HEK293 (cell line): ENCODE data around the gene HSFX4.
"Not testable (repeated sequence)": the region's sequence is repeated elsewhere in the genome, so short reads cannot be mapped to it uniquely, and the experiment has no call there.

ENCODE experiments used
- CTCF ChIA-PET: fragments of 350-600 bp; formaldehyde crosslinking; extraction: SDS; loops from one replicate; lab custom pipeline; 2021; ENCODE audit warnings: antibody characterized with exemption; lab: Yijun Ruan, JAX
- POLR2A ChIA-PET: fragments of 300-600 bp; formaldehyde crosslinking; extraction: SDS; loops from one replicate; lab custom pipeline; 2020; ENCODE audit warnings: antibody characterized with exemption, inconsistent platforms; lab: Yijun Ruan, JAX
- H3K27ac ChIP-seq: fragments of 200-500 bp; sonication (Bioruptor generic); 2 replicates; pipeline ENCODE4 v1.5.1; 2014; ENCODE audit warnings: low read depth, low read length, control low read depth, inconsistent platforms; ENCODE audit errors: extremely low read depth
- H3K36me3 ChIP-seq, 2 experiments: fragments of 200-500 bp in 1 of 2; sonication (Bioruptor generic) in 1 of 2; 1 replicate in 1 of 2; 2 replicates in 1 of 2; pipeline ENCODE4 v1.5.1; 2014 to 2017; ENCODE audit warnings: inconsistent platforms in 2 of 2, low read length in 2 of 2; ENCODE audit not compliant: control insufficient read depth in 2 of 2, insufficient read depth in 1 of 2
- H3K4me1 ChIP-seq: fragments of 200-500 bp; sonication (Bioruptor generic); 2 replicates; pipeline ENCODE4 v1.5.1; 2014; ENCODE audit warnings: mild to moderate bottlenecking, low read length, inconsistent platforms; ENCODE audit not compliant: control insufficient read depth, insufficient read depth
- H3K4me3 ChIP-seq: 2 replicates; pipeline ENCODE4 v1.5.1; 2011; ENCODE audit warnings: low read depth, mild to moderate bottlenecking, control low read depth, low read length, moderate library complexity
- H3K9me3 ChIP-seq: fragments of 200-500 bp; sonication (Bioruptor generic); 2 replicates; pipeline ENCODE4 v1.5.1; 2014; ENCODE audit warnings: low read depth, low read length, inconsistent platforms; ENCODE audit not compliant: control insufficient read depth, insufficient read depth
- EGR2 ChIP-seq: fragments of 450-650 bp; formaldehyde crosslinking; IDR thresholded peaks from 2 replicates; pipeline ENCODE4 v1.5.1; 2016; ENCODE audit warnings: low read depth, missing biosample characterization, missing genetic modification characterization
- KLF8 ChIP-seq: fragments of 450-650 bp; formaldehyde crosslinking; IDR thresholded peaks from 2 replicates; pipeline ENCODE4 v1.5.1; 2016; ENCODE audit warnings: missing biosample characterization, missing genetic modification characterization
- KLF9 ChIP-seq: fragments of 450-650 bp; formaldehyde crosslinking; IDR thresholded peaks from 2 replicates; pipeline ENCODE4 v1.5.1; 2016; ENCODE audit warnings: missing biosample characterization, missing genetic modification characterization, low read depth
- MEIS1 ChIP-seq: sonication (generic); formaldehyde crosslinking; IDR thresholded peaks from 2 replicates; pipeline ENCODE4 v1.8.1; 2022; ENCODE audit warnings: missing genetic modification reagents, mild to moderate bottlenecking, borderline replicate concordance
- PRDM1 ChIP-seq: fragments of 450-650 bp; formaldehyde crosslinking; IDR thresholded peaks from 2 replicates; pipeline ENCODE4; 2016; ENCODE audit warnings: missing biosample characterization, missing genetic modification characterization
- ZFHX2 ChIP-seq: fragments of 450-650 bp; formaldehyde crosslinking; conservative IDR thresholded peaks from 2 replicates; pipeline ENCODE4 v1.5.1; 2016; ENCODE audit warnings: missing biosample characterization, missing genetic modification characterization
- ZNF155 ChIP-seq: fragments of 450-650 bp; formaldehyde crosslinking; IDR thresholded peaks from 2 replicates; pipeline ENCODE4 v1.5.1; 2016; ENCODE audit warnings: missing biosample characterization, missing genetic modification characterization
- ZNF366 ChIP-seq: fragments of 450-650 bp; formaldehyde crosslinking; conservative IDR thresholded peaks from 2 replicates; pipeline ENCODE4 v1.5.1; 2016; ENCODE audit warnings: missing biosample characterization, missing genetic modification characterization
- ZNF560 ChIP-seq: fragments of 450-650 bp; formaldehyde crosslinking; IDR thresholded peaks from 2 replicates; pipeline ENCODE4 v1.5.1; 2017; ENCODE audit warnings: missing biosample characterization, missing genetic modification characterization, borderline replicate concordance
- ZNF571 ChIP-seq: fragments of 450-650 bp; formaldehyde crosslinking; IDR thresholded peaks from 2 replicates; pipeline ENCODE4 v1.5.0; 2017; ENCODE audit warnings: missing biosample characterization, missing genetic modification characterization
- ZNF610 ChIP-seq: fragments of 450-650 bp; formaldehyde crosslinking; IDR thresholded peaks from 2 replicates; pipeline ENCODE4 v1.5.1; 2016; ENCODE audit warnings: missing biosample characterization, missing genetic modification characterization, borderline replicate concordance
- ZNF654 ChIP-seq: fragments of 450-650 bp; formaldehyde crosslinking; IDR thresholded peaks from 2 replicates; pipeline ENCODE4 v1.5.1; 2016; ENCODE audit warnings: low read depth, missing biosample characterization, missing genetic modification characterization
- TF ChIP-seq, protein P1 (sequence below): fragments of 450-650 bp; formaldehyde crosslinking; IDR thresholded peaks from 2 replicates; pipeline ENCODE4 v1.5.1; 2016; ENCODE audit warnings: missing biosample characterization, missing genetic modification characterization
- TF ChIP-seq, protein P2 (sequence below): fragments of 450-650 bp; IDR thresholded peaks from 2 replicates; pipeline ENCODE4 v1.5.1; 2018; ENCODE audit warnings: missing biosample characterization, missing genetic modification characterization
- TF ChIP-seq, protein P3 (sequence below): fragments of 450-650 bp; IDR thresholded peaks from 2 replicates; pipeline ENCODE4 v1.5.1; 2018; ENCODE audit warnings: missing biosample characterization, mild to moderate bottlenecking, missing genetic modification characterization
- TF ChIP-seq, protein P4 (sequence below): fragments of 450-650 bp; formaldehyde crosslinking; conservative IDR thresholded peaks from 2 replicates; pipeline ENCODE4 v1.5.1; 2016; ENCODE audit warnings: low read depth, missing biosample characterization, missing genetic modification characterization

Gene HSFX4

DNA sequence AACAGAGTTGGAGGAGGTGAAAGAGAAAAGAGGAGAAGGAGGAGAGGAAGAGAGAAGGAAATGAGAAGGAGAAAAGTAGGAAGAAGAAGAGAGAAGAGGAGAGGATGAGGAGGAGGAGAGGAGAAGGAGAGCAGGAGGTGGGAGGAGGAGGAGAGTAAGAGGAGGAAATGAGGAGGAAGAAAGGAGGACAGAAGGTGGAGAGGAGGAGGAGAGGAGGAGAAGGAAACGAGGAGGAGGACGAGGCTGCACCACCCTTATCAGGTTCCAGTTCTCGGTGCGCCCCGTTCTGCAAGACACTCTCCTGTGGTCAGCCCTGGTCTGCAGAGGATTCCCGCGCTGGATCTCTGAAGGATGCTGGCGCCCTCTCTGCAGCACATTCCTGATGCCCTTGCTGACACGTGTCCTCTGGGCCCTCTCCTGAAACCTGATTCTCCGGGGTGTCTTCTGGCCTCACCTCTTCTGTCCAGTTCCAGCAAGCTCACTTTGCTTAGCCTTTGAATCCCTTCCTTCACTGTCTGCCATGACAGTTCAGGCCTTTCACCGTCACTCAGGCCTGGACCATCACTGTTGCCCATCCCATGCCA, 15.8 kb downstream of the HSFX4 start:
- H3K4me1 ChIP-seq, CTCF ChIA-PET, H3K9me3 ChIP-seq, H3K4me3 ChIP-seq, POLR2A ChIA-PET, H3K27ac ChIP-seq: not testable (repeated sequence)
- TF ChIP-seq ZNF366 (tag by site-specific recombination) (peak; percentile 72), ZFHX2 (tag by site-specific recombination) (0 out of 2 replicates have a peak, but pooled peaks have one; percentile 34), PRDM1 (tag by site-specific recombination) (0 out of 2 replicates have a peak, but pooled peaks have one; percentile 2), EGR2 (tag by site-specific recombination) (peak; percentile 62; the same call in 1 of the 2 replicates)
- peaks cover 0 to 49% of the 10 kb centered on the region in 2 experiments; a peak in 2 of 3 replicates for H3K36me3 ChIP-seq

DNA sequence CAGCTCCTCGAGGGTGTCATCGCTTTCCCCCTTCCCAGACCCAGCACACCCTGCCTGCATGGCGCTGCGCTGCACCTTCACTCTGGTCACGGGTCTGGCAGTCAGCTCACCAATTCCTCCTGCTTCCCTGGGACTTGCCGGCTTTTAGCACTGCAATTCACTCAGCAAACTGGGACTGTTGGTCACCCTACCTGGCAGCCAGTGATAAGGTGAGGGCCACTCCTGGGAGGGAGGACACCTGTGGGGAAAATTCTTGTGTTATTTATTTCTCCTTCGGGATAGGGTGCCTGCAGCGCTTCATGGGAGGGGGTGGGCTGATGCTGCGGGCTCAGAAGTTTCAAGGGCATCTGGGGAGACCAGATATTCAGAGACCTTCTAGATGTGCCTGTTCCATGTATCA, 16.4 kb downstream of the HSFX4 start:
- H3K4me1 ChIP-seq, H3K27ac ChIP-seq, CTCF ChIA-PET, H3K4me3 ChIP-seq, H3K9me3 ChIP-seq, POLR2A ChIA-PET: not testable (repeated sequence)
- H3K36me3 ChIP-seq, result peaks cover 0 to 49% of the 10 kb centered on the region in 2 experiments; a peak in 2 of 3 replicates

DNA sequence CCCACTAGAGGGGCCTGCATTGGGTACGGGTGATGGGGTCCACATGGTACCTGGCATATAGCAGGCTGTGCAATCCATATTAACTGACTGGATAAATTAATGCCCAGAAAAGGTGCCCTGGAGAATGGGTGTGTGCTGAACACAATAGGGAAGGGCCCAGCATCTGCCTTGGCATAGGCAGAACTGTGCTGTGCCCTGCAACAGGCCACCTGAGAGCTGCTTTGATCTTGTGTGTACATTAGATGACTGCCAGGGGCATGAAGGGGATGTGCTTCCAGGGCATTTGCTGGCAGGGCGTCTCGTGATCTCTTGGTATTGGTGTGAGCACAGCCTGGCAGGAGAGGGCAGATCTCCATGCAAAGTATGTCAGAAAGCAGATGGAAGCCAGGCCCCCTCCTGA, 17.6 kb downstream of the HSFX4 start:
- POLR2A ChIA-PET, H3K9me3 ChIP-seq, H3K27ac ChIP-seq, CTCF ChIA-PET, H3K4me3 ChIP-seq, H3K4me1 ChIP-seq: not testable (repeated sequence)
- H3K36me3 ChIP-seq, result peaks cover 0 to 52% of the 10 kb centered on the region in 2 experiments; a peak in 2 of 3 replicates

DNA sequence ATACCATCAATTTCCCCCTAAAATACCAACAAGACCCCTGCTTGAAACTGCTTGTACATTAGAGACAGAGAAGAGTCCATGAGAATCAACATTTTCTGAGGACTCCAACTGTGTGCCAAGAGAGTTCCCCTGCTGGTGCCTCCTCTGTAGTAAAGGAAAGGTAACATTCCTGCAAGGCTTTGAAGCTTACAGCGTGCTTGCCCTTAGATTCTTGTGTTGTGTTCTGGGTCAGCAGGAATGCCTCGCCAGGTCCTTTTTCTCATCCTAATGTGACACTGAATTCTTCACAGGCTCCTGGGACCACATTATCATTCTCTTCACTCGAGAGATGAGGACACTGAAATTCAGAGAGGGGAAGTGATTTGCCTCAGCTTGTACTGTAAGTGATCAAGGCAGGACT, 18.6 kb downstream of the HSFX4 start:
- peaks cover 0 to 52% of the 10 kb centered on the region in 2 experiments; a peak in 2 of 3 replicates for H3K36me3 ChIP-seq
- POLR2A ChIA-PET, result no interaction called here
- H3K4me3 ChIP-seq, result no peak overlapping the region
- no peaks in the 10 kb centered on the region for H3K9me3 ChIP-seq
- H3K27ac ChIP-seq, result no peak overlapping the region
- CTCF ChIA-PET, result interaction anchor here (1.5 to 3.6 kb wide), 2 partner anchors 8 to 733 kb away, joined by 3 to 11 read pairs; no protein-coding TSS in a partner anchor
- no peaks in the 10 kb centered on the region for H3K4me1 ChIP-seq
- TF ChIP-seq, protein P1, sequence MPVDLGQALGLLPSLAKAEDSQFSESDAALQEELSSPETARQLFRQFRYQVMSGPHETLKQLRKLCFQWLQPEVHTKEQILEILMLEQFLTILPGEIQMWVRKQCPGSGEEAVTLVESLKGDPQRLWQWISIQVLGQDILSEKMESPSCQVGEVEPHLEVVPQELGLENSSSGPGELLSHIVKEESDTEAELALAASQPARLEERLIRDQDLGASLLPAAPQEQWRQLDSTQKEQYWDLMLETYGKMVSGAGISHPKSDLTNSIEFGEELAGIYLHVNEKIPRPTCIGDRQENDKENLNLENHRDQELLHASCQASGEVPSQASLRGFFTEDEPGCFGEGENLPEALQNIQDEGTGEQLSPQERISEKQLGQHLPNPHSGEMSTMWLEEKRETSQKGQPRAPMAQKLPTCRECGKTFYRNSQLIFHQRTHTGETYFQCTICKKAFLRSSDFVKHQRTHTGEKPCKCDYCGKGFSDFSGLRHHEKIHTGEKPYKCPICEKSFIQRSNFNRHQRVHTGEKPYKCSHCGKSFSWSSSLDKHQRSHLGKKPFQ (tag by site-specific recombination), result no peak
- TF ChIP-seq MEIS1 (CRISPR knock-in tag) (no peak), ZNF560 (tag by site-specific recombination) (no peak), ZNF571 (tag by site-specific recombination) (no peak), ZNF654 (tag by site-specific recombination) (no peak), KLF8 (tag by site-specific recombination) (no peak), KLF9 (tag by site-specific recombination) (no peak), EGR2 (tag by site-specific recombination) (no peak), ZNF610 (tag by site-specific recombination) (no peak), ZNF155 (tag by site-specific recombination) (no peak)
- TF ChIP-seq, protein P2, sequence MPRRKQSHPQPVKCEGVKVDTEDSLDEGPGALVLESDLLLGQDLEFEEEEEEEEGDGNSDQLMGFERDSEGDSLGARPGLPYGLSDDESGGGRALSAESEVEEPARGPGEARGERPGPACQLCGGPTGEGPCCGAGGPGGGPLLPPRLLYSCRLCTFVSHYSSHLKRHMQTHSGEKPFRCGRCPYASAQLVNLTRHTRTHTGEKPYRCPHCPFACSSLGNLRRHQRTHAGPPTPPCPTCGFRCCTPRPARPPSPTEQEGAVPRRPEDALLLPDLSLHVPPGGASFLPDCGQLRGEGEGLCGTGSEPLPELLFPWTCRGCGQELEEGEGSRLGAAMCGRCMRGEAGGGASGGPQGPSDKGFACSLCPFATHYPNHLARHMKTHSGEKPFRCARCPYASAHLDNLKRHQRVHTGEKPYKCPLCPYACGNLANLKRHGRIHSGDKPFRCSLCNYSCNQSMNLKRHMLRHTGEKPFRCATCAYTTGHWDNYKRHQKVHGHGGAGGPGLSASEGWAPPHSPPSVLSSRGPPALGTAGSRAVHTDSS (tag by site-specific recombination), result no peak
- TF ChIP-seq, protein P3, sequence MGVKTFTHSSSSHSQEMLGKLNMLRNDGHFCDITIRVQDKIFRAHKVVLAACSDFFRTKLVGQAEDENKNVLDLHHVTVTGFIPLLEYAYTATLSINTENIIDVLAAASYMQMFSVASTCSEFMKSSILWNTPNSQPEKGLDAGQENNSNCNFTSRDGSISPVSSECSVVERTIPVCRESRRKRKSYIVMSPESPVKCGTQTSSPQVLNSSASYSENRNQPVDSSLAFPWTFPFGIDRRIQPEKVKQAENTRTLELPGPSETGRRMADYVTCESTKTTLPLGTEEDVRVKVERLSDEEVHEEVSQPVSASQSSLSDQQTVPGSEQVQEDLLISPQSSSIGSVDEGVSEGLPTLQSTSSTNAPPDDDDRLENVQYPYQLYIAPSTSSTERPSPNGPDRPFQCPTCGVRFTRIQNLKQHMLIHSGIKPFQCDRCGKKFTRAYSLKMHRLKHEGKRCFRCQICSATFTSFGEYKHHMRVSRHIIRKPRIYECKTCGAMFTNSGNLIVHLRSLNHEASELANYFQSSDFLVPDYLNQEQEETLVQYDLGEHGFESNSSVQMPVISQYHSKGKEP, result no peak
- TF ChIP-seq, protein P4, sequence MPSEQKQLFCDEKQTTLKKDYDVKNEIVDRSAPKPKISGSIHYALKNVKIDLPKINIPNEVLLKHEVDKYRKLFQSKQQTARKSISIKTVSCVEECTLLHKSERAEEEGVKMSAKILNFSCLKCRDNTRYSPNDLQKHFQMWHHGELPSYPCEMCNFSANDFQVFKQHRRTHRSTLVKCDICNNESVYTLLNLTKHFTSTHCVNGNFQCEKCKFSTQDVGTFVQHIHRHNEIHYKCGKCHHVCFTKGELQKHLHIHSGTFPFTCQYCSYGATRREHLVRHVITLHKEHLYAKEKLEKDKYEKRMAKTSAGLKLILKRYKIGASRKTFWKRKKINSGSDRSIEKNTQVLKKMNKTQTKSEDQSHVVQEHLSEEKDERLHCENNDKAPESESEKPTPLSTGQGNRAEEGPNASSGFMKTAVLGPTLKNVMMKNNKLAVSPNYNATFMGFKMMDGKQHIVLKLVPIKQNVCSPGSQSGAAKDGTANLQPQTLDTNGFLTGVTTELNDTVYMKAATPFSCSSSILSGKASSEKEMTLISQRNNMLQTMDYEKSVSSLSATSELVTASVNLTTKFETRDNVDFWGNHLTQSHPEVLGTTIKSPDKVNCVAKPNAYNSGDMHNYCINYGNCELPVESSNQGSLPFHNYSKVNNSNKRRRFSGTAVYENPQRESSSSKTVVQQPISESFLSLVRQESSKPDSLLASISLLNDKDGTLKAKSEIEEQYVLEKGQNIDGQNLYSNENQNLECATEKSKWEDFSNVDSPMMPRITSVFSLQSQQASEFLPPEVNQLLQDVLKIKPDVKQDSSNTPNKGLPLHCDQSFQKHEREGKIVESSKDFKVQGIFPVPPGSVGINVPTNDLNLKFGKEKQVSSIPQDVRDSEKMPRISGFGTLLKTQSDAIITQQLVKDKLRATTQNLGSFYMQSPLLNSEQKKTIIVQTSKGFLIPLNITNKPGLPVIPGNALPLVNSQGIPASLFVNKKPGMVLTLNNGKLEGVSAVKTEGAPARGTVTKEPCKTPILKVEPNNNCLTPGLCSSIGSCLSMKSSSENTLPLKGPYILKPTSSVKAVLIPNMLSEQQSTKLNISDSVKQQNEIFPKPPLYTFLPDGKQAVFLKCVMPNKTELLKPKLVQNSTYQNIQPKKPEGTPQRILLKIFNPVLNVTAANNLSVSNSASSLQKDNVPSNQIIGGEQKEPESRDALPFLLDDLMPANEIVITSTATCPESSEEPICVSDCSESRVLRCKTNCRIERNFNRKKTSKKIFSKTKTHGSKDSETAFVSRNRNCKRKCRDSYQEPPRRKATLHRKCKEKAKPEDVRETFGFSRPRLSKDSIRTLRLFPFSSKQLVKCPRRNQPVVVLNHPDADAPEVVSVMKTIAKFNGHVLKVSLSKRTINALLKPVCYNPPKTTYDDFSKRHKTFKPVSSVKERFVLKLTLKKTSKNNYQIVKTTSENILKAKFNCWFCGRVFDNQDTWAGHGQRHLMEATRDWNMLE (tag by site-specific recombination), result no peak
